Osteocyte (in vitro differentiated cells): ENCODE measurements around the gene KRCC1. TPM values are rescaled to one million over a fixed set of nuclear protein-coding genes. Genes with fewer than 3 reads are reported as not detected.
A peak's percentile ranks its signal among the peaks of the same experiment; 100 is the strongest.

Experiments
- DNase-seq: peaks from one replicate; pipeline ENCODE4 v3.0.0; 2021; ENCODE audit warnings: mixed read lengths; ENCODE audit not compliant: unreplicated experiment; ENCODE audit errors: extremely low spot score
- H3K27ac Mint-ChIP-seq: one replicate; pipeline ENCODE4 v1.8.0; 2021; ENCODE audit warnings: mild to moderate bottlenecking, mixed read lengths; ENCODE audit not compliant: unreplicated experiment
- H3K27me3 Mint-ChIP-seq: one replicate; pipeline ENCODE4 v1.8.0; 2021; ENCODE audit warnings: mixed read lengths; ENCODE audit not compliant: unreplicated experiment
- H3K36me3 Mint-ChIP-seq: one replicate; pipeline ENCODE4 v1.8.0; 2021; ENCODE audit warnings: mixed read lengths; ENCODE audit not compliant: unreplicated experiment
- H3K4me1 Mint-ChIP-seq: one replicate; pipeline ENCODE4 v1.8.0; 2021; ENCODE audit warnings: mixed read lengths; ENCODE audit not compliant: unreplicated experiment
- H3K4me3 Mint-ChIP-seq: one replicate; pipeline ENCODE4 v1.8.0; 2021; ENCODE audit warnings: mild to moderate bottlenecking, moderate library complexity, mixed read lengths; ENCODE audit not compliant: unreplicated experiment
- H3K9me3 Mint-ChIP-seq: one replicate; pipeline ENCODE4 v1.8.0; 2021; ENCODE audit warnings: mixed read lengths; ENCODE audit not compliant: unreplicated experiment
- long read RNA-seq: library from polyadenylated mRNA; unstranded; transcript quantifications from one replicate; pipeline ENCODE4 v2.0.0, GENCODE V29; 2021
- total RNA-seq: library from RNA; stranded (reverse); gene quantifications from 2 replicates; pipeline ENCODE4 v1.2.1, GENCODE V29; 2021
- TF ChIP-seq, protein P1 (sequence below): fragments of 200-600 bp; sonication (generic); IDR thresholded peaks from 2 replicates; pipeline ENCODE4 v1.5.0; 2021; ENCODE audit warnings: antibody characterized with exemption, mild to moderate bottlenecking, moderate library complexity

KRCC1 gene
- 20.8 and 22.4 TPM in 2 replicates for total RNA-seq
- long read RNA-seq, transcript KRCC1-201 (4 exons, 1,753 nt), result major isoform, 58 of 66 reads
- long read RNA-seq, partial matches to known transcripts, result 0 of 66 reads
- long read RNA-seq, other reads (novel, unspliced or antisense), result 8 of 66 reads

DNA sequence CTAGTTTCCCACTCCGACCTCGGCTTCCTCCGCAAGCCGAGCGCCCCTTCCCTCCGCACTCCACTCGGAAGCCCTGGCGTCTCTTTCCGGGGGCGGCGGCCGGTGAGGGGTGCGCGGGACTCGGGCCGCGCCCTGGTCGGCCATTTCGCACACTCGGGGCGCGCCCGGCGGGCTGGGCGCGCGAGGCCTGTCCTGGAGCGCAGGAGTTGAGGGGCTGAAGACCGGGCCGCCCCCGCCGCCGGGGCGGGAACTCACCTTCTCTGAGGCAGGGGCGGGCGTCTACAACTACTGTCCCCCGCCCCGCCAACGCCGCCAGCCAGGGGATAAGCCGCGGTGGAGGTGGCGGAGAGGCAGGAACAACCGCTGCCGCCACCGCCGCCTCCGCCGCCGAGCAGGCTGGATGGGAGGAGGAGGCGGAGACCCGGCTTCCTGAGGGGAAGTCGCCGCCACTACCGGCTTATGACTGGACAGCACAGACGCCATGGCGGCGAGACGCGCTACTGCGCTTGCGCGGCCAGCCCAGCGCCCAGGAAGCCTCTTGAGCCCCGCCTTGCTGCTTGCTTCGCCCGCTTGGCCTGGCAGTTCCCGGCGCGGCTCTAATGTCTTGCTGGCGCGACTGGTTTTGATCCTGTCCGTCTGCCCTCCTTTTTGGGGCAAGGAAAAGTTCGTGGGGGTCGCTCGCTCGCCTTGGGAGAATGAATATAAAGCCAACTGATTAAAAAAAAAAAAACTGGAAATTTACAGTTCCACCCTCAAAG, at the start of gene KRCC1:
TSS of gene KRCC1 (minus strand) at position 413 of the 758 bp plus-strand sequence. CDS start 27,220 bp downstream, outside the sequence.
- Mint-ChIP-seq H3K27ac (peak within 1 kb of the TSS; percentile 98), H3K27me3 (no peaks in the 10 kb centered on the region)
- TF ChIP-seq, protein P1, sequence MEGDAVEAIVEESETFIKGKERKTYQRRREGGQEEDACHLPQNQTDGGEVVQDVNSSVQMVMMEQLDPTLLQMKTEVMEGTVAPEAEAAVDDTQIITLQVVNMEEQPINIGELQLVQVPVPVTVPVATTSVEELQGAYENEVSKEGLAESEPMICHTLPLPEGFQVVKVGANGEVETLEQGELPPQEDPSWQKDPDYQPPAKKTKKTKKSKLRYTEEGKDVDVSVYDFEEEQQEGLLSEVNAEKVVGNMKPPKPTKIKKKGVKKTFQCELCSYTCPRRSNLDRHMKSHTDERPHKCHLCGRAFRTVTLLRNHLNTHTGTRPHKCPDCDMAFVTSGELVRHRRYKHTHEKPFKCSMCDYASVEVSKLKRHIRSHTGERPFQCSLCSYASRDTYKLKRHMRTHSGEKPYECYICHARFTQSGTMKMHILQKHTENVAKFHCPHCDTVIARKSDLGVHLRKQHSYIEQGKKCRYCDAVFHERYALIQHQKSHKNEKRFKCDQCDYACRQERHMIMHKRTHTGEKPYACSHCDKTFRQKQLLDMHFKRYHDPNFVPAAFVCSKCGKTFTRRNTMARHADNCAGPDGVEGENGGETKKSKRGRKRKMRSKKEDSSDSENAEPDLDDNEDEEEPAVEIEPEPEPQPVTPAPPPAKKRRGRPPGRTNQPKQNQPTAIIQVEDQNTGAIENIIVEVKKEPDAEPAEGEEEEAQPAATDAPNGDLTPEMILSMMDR, result no peak

GRCh38 chr2:88100489-88100858, 44.9 kb upstream of the KRCC1 start:
- TF ChIP-seq, protein P1, result no peak
- Mint-ChIP-seq H3K36me3 (no peaks in the 10 kb centered on the region), H3K27me3 (peaks cover 25% of the 10 kb centered on the region), H3K27ac (no peak overlapping the region), H3K4me1 (peaks cover 2% of the 10 kb centered on the region), H3K9me3 (no peaks in the 10 kb centered on the region), H3K4me3 (no peak overlapping the region)
- no peak for DNase-seq

More for the DNA sequence above, at the start of gene KRCC1:
- Mint-ChIP-seq H3K4me1 (peaks cover 34% of the 10 kb centered on the region), H3K4me3 (peak within 1 kb of the TSS; percentile 99), H3K36me3 (peaks cover 15% of the 10 kb centered on the region), H3K9me3 (no peaks in the 10 kb centered on the region)
- peak; percentile 98 for DNase-seq

DNA sequence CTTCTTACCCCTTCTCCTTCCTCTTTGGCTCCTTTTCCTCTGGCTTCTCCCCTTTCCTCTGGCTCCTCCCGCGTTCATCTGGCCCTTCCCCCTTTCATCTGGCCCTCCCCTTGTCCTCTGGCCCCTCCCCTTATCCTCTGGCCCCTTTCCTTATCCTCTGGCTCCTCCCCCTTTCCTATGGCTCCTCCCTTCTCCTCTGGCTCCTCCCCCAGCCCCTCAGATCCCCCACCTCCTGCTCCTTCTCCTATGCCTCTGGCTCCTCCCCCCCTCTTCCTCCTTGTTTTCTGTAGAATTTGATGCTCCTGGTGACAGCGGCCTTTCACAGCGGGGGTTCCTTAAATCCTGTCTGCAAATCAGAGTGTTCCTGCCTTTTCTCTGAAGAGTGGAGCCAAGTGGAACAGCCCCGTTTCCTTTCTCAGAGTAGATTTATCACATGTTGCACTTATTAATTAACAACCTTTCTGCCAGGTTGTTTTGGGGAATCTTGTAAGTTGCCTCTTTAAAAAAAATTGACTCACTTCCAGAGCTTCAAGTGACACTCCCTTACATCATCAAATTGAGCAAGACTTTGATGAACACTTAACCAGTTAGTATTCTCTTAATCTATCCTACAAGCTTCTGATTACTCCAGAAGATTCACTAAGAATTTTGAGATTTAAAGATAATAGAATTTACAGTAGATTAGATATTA, 44.4 kb upstream of the KRCC1 start:
- Mint-ChIP-seq H3K36me3 (no peaks in the 10 kb centered on the region), H3K4me1 (peaks cover 2% of the 10 kb centered on the region), H3K27me3 (peaks cover 26% of the 10 kb centered on the region), H3K9me3 (no peaks in the 10 kb centered on the region), H3K4me3 (no peak overlapping the region), H3K27ac (no peak overlapping the region)
- DNase-seq, result no peak
- TF ChIP-seq, protein P1, result no peak

DNA sequence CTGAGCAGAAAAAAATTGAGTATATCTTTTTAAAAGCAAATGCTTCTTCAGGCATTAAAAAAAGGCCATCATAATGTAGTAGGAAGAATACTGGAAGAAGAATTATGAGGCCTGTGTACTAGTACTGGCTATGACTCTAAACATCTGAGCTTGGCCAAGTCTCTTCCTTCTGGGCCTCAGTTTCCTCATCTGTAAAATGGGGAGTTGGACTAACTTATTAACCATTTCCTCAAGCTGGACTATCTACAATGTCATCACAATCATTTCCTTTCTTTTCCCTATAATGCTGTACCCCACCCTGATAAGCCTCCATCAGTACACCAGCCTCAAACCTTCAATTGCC, 42.9 kb upstream of the KRCC1 start:
- DNase-seq, result no peak
- Mint-ChIP-seq H3K27ac (no peak overlapping the region), H3K9me3 (no peaks in the 10 kb centered on the region), H3K27me3 (peaks cover 36% of the 10 kb centered on the region), H3K4me3 (no peak overlapping the region), H3K36me3 (no peaks in the 10 kb centered on the region), H3K4me1 (peaks cover 2% of the 10 kb centered on the region)
- TF ChIP-seq, protein P1, result no peak
